Parathyroid adenoma (tissue), 2 donors: ENCODE measurements around the gene CDK5R2.

Experiments used
- H2AFZ ChIP-seq: fragments of 300-600 bp; sonication (generic); one replicate; pipeline ENCODE4 v1.7.0; 2017; ENCODE audit warnings: antibody characterized with exemption, mild to moderate bottlenecking
- H3K27ac ChIP-seq: fragments of 300-600 bp; sonication (generic); one replicate; pipeline ENCODE4 v1.7.0; 2017
- H3K27me3 ChIP-seq: fragments of 300-600 bp; sonication (generic); one replicate; pipeline ENCODE4 v1.7.0; 2017; ENCODE audit warnings: low read length; ENCODE audit not compliant: control insufficient read depth, insufficient read depth
- H3K36me3 ChIP-seq: fragments of 300-600 bp; sonication (generic); one replicate; pipeline ENCODE4 v1.7.0; 2017; ENCODE audit warnings: low read length; ENCODE audit not compliant: control insufficient read depth, insufficient read depth
- H3K4me1 ChIP-seq: fragments of 300-600 bp; sonication (generic); one replicate; pipeline ENCODE4 v1.7.0; 2017; ENCODE audit warnings: control low read depth
- H3K4me2 ChIP-seq: fragments of 300-600 bp; sonication (generic); one replicate; pipeline ENCODE4 v1.7.0; 2017; ENCODE audit warnings: low read length
- H3K4me3 ChIP-seq: fragments of 300-600 bp; sonication (generic); one replicate; pipeline ENCODE4 v1.7.0; 2017; ENCODE audit warnings: low read depth, low read length
- H3K79me2 ChIP-seq: fragments of 300-600 bp; sonication (generic); one replicate; pipeline ENCODE4 v1.7.0; 2017; ENCODE audit warnings: control low read depth
- H3K9ac ChIP-seq: fragments of 300-600 bp; sonication (generic); one replicate; pipeline ENCODE4 v1.7.0; 2017; ENCODE audit warnings: mild to moderate bottlenecking
- H3K9me3 ChIP-seq: fragments of 300-600 bp; sonication (generic); one replicate; pipeline ENCODE4 v1.7.0; 2017; ENCODE audit warnings: low read length; ENCODE audit not compliant: control insufficient read depth
- TF ChIP-seq, protein P1 (sequence below): fragments of 300-600 bp; sonication (generic); IDR thresholded peaks from one replicate; pipeline ENCODE4 v1.7.0; 2017; ENCODE audit warnings: antibody characterized with exemption, mild to moderate bottlenecking
- donor health status: primary hyperparathyroidism.

Gene CDK5R2

DNA sequence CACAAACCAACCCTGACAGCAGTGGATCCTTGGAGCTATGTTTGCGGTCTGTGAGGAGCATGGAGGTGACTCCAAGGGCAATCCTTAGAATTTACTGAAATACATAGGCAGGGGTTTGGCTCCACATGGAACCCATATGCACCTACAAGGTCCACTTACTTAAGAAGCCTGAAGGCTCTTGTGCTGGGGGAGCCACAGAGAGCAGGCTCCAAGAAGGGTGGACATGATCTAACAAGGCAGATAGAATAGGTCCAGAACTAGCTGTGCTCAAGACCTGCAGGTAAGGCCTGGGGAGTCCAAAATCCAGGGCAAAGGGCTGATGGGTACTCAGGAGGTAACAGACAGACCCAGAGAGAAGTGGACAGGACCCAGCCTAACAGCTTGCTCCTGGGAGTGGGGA is 1.2 kb upstream of the CDK5R2 start:
- Histone ChIP-seq H2AFZ (no peak overlapping the region), H3K9me3 (no peaks in the 10 kb centered on the region), H3K4me3 (no peak overlapping the region), H3K79me2 (peaks cover 6% of the 10 kb centered on the region), H3K4me2 (no peak overlapping the region), H3K4me1 (peaks cover 20% of the 10 kb centered on the region), H3K9ac (no peak overlapping the region), H3K36me3 (no peaks in the 10 kb centered on the region), H3K27me3 (peaks cover 5% of the 10 kb centered on the region), H3K27ac (no peak overlapping the region)
- TF ChIP-seq, protein P1, sequence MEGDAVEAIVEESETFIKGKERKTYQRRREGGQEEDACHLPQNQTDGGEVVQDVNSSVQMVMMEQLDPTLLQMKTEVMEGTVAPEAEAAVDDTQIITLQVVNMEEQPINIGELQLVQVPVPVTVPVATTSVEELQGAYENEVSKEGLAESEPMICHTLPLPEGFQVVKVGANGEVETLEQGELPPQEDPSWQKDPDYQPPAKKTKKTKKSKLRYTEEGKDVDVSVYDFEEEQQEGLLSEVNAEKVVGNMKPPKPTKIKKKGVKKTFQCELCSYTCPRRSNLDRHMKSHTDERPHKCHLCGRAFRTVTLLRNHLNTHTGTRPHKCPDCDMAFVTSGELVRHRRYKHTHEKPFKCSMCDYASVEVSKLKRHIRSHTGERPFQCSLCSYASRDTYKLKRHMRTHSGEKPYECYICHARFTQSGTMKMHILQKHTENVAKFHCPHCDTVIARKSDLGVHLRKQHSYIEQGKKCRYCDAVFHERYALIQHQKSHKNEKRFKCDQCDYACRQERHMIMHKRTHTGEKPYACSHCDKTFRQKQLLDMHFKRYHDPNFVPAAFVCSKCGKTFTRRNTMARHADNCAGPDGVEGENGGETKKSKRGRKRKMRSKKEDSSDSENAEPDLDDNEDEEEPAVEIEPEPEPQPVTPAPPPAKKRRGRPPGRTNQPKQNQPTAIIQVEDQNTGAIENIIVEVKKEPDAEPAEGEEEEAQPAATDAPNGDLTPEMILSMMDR, result no peak

DNA sequence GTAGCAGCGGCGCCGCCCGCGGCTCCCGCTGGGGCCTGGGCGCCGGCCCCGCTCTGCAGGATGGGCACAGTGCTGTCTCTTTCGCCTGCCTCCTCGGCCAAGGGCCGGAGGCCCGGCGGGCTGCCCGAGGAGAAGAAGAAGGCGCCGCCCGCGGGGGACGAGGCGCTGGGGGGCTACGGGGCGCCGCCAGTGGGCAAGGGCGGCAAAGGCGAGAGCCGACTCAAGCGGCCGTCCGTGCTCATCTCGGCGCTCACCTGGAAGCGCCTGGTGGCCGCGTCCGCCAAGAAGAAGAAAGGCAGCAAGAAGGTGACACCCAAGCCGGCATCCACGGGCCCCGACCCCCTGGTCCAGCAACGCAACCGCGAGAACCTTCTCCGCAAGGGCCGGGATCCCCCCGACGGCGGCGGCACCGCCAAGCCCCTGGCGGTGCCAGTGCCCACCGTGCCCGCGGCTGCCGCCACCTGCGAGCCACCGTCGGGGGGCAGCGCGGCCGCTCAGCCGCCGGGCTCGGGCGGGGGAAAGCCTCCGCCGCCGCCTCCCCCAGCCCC is 369 bp downstream of the CDK5R2 start:
- Histone ChIP-seq H2AFZ (peak overlapping the region; percentile 97), H3K27me3 (peaks cover 9% of the 10 kb centered on the region), H3K79me2 (peaks cover 6% of the 10 kb centered on the region), H3K4me1 (peaks cover 23% of the 10 kb centered on the region), H3K4me2 (peak overlapping the region; percentile 51), H3K9me3 (no peaks in the 10 kb centered on the region), H3K9ac (peak overlapping the region; percentile 83), H3K36me3 (no peaks in the 10 kb centered on the region), H3K27ac (peak overlapping the region; percentile 92), H3K4me3 (no peak overlapping the region)
- TF ChIP-seq, protein P1, result no peak

DNA sequence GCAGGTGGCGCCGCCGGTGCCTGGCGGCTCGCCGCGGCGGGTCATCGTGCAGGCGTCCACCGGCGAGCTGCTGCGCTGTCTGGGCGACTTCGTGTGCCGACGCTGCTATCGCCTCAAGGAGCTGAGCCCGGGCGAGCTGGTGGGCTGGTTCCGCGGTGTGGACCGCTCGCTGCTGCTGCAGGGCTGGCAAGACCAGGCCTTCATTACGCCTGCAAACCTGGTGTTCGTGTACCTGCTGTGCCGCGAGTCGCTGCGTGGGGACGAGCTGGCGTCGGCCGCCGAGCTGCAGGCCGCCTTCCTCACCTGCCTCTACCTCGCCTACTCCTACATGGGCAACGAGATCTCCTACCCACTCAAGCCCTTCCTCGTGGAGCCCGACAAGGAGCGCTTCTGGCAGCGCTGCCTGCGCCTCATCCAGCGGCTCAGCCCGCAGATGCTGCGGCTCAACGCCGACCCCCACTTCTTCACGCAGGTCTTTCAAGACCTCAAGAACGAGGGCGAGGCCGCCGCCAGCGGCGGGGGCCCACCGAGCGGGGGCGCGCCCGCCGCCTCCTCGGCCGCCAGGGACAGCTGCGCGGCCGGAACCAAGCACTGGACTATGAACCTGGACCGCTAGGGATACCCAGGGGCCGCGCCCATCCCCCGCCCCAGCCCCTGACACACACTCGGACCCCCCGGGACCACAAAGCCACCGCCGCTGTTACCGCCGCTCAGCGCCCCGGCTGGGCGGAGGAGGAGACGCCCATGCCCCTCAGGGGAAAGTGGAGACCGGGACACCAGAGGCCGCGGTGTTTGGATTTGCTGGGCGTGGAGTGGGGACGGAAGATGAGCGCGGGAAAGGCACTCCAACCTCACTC is 1.1 kb downstream of the CDK5R2 start:
- H3K27me3 ChIP-seq, result peaks cover 9% of the 10 kb centered on the region
- H3K9me3 ChIP-seq, result no peaks in the 10 kb centered on the region
- H3K9ac ChIP-seq, result no peak overlapping the region
- peaks cover 20% of the 10 kb centered on the region for H3K4me1 ChIP-seq
- H3K79me2 ChIP-seq, result peaks cover 6% of the 10 kb centered on the region
- TF ChIP-seq, protein P1, result no peak
- peak overlapping the region; percentile 92 for H3K27ac ChIP-seq
- no peak overlapping the region for H3K4me3 ChIP-seq
- no peaks in the 10 kb centered on the region for H3K36me3 ChIP-seq
- peak overlapping the region; percentile 79 for H2AFZ ChIP-seq
- no peak overlapping the region for H3K4me2 ChIP-seq

DNA sequence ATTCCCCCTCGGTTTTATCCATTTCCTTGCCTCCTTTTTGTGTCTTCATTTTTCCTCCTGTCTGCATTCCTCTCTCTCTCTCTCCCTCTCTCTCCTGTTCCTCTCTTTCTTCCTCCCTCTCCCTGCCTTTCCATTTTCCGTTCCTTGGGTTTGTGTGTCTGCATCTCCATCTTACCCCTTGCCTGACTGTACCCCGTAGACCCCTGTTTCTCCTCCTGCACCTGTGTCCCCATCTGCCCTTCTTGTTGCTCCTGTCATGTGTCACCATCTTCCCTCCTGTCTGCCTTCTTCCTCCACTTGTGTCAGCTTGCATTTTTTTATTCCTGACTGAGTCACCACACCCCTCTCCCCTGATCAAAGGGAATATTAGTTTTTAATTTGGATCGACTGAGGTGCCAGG is 1.8 kb downstream of the CDK5R2 start:
- Histone ChIP-seq H3K9me3 (no peaks in the 10 kb centered on the region), H3K9ac (no peak overlapping the region), H3K79me2 (peaks cover 6% of the 10 kb centered on the region), H2AFZ (no peak overlapping the region), H3K36me3 (no peaks in the 10 kb centered on the region), H3K27me3 (peaks cover 9% of the 10 kb centered on the region), H3K4me2 (no peak overlapping the region), H3K4me1 (peaks cover 20% of the 10 kb centered on the region), H3K27ac (peak overlapping the region; percentile 92), H3K4me3 (no peak overlapping the region)
- TF ChIP-seq, protein P1, result no peak
